SK-N-SH treated with all-trans-retinoic acid at 6 μM for 48 hours (cell line): Measurements from ENCODE around the gene RAX2.
A peak's percentile ranks its signal among the peaks of the same experiment; 100 is the strongest.

Source experiments
- ATAC-seq: fragments of 200-7000 bp; cut with Tn5 transposase; 3 replicates; pipeline ENCODE4 v1.9.1; 2020; ENCODE audit warnings: mild to moderate bottlenecking, moderate library complexity
- ARNTL ChIP-seq: fragments of 450-650 bp; formaldehyde crosslinking; IDR thresholded peaks from 2 replicates; pipeline ENCODE4 v1.5.0; 2020; ENCODE audit warnings: low read depth, mild to moderate bottlenecking, moderate library complexity, borderline replicate concordance
- CREB5 ChIP-seq: fragments of 250-450 bp; sonication (Bioruptor Pico); IDR thresholded peaks from 2 replicates; pipeline ENCODE4 v1.5.1; 2020; ENCODE audit warnings: low read depth, mild to moderate bottlenecking, moderate library complexity
- CSDC2 ChIP-seq: fragments of 250-450 bp; sonication (Bioruptor Pico); IDR thresholded peaks from 2 replicates; pipeline ENCODE4 v1.5.0; 2020; ENCODE audit warnings: mild to moderate bottlenecking, moderate library complexity
- CSRNP3 ChIP-seq: fragments of 250-450 bp; sonication (Bioruptor Pico); IDR thresholded peaks from 2 replicates; pipeline ENCODE4 v1.5.1; 2021; ENCODE audit warnings: mild to moderate bottlenecking, moderate library complexity
- ESRRG ChIP-seq: fragments of 250-450 bp; sonication (Bioruptor Pico); IDR thresholded peaks from 2 replicates; pipeline ENCODE4 v1.6.1; 2021; ENCODE audit warnings: mild to moderate bottlenecking
- GLIS3 ChIP-seq: fragments of 250-450 bp; sonication (Bioruptor Pico); IDR thresholded peaks from 2 replicates; pipeline ENCODE4 v1.5.0; 2020; ENCODE audit warnings: mild to moderate bottlenecking, moderate library complexity
- ISL1 ChIP-seq: fragments of 250-450 bp; sonication (Bioruptor Pico); IDR thresholded peaks from 2 replicates; pipeline ENCODE4 v2.1.2; 2022; ENCODE audit warnings: mild to moderate bottlenecking, moderate library complexity
- PATZ1 ChIP-seq: fragments of 250-450 bp; sonication (Bioruptor Pico); IDR thresholded peaks from 2 replicates; pipeline ENCODE4 v1.8.0; 2020; ENCODE audit warnings: mild to moderate bottlenecking, moderate library complexity, borderline replicate concordance
- POU6F1 ChIP-seq: fragments of 250-450 bp; sonication (Bioruptor Pico); IDR thresholded peaks from 2 replicates; pipeline ENCODE4 v1.8.0; 2021; ENCODE audit warnings: low read depth, mild to moderate bottlenecking, moderate library complexity, borderline replicate concordance
- PPARA ChIP-seq: fragments of 250-450 bp; sonication (Bioruptor Pico); IDR thresholded peaks from 2 replicates; pipeline ENCODE4 v1.5.0; 2020; ENCODE audit warnings: mild to moderate bottlenecking, borderline replicate concordance
- RARB ChIP-seq: fragments of 250-450 bp; sonication (Bioruptor Pico); IDR thresholded peaks from 2 replicates; pipeline ENCODE4 v1.8.0; 2021; ENCODE audit warnings: mild to moderate bottlenecking, moderate library complexity
- SNAI2 ChIP-seq: fragments of 250-450 bp; sonication (Bioruptor Pico); IDR thresholded peaks from 2 replicates; pipeline ENCODE4 v1.5.0; 2020; ENCODE audit warnings: mild to moderate bottlenecking, moderate library complexity
- TCF4 ChIP-seq: fragments of 250-450 bp; sonication (Bioruptor Pico); IDR thresholded peaks from 2 replicates; pipeline ENCODE4 v1.8.0; 2021; ENCODE audit warnings: mild to moderate bottlenecking, moderate library complexity, borderline replicate concordance
- TOX ChIP-seq: fragments of 250-450 bp; sonication (Bioruptor Pico); IDR thresholded peaks from 2 replicates; pipeline ENCODE4 v1.8.0; 2021; ENCODE audit warnings: mild to moderate bottlenecking, moderate library complexity, borderline replicate concordance
- TSHZ2 ChIP-seq: fragments of 250-450 bp; sonication (Bioruptor Pico); IDR thresholded peaks from 2 replicates; pipeline ENCODE4 v1.5.0; 2020; ENCODE audit warnings: mild to moderate bottlenecking, moderate library complexity
- ZC3H10 ChIP-seq: fragments of 250-450 bp; sonication (Bioruptor Pico); IDR thresholded peaks from 2 replicates; pipeline ENCODE4 v1.5.1; 2021; ENCODE audit warnings: mild to moderate bottlenecking, moderate library complexity
- ZFP3 ChIP-seq: fragments of 250-450 bp; sonication (Bioruptor Pico); IDR thresholded peaks from 2 replicates; pipeline ENCODE4 v1.5.0; 2020; ENCODE audit warnings: mild to moderate bottlenecking, moderate library complexity
- ZFP30 ChIP-seq: fragments of 450-650 bp; formaldehyde crosslinking; IDR thresholded peaks from 2 replicates; pipeline ENCODE4 v1.5.0; 2022; ENCODE audit warnings: mild to moderate bottlenecking, moderate library complexity
- ZNF565 ChIP-seq: fragments of 450-650 bp; formaldehyde crosslinking; conservative IDR thresholded peaks from 2 replicates; pipeline ENCODE4 v1.5.0; 2020; ENCODE audit warnings: low read depth, mild to moderate bottlenecking, moderate library complexity
- ZNF70 ChIP-seq: fragments of 450-650 bp; formaldehyde crosslinking; IDR thresholded peaks from 2 replicates; pipeline ENCODE4 v1.5.0; 2020; ENCODE audit warnings: mild to moderate bottlenecking, moderate library complexity
- ZNF8 ChIP-seq: fragments of 450-650 bp; formaldehyde crosslinking; IDR thresholded peaks from 2 replicates; pipeline ENCODE4 v1.5.0; 2020; ENCODE audit warnings: mild to moderate bottlenecking, moderate library complexity

RAX2 gene

GRCh38 chr19:3746371-3747056, 25.5 kb downstream of the RAX2 start (continued):
- TF ChIP-seq POU6F1 (no peak), CREB5 (CRISPR knock-in tag) (no peak), CSDC2 (CRISPR knock-in tag) (no peak), ZC3H10 (CRISPR knock-in tag) (no peak)

- no peak for ATAC-seq
- TF ChIP-seq ZC3H10 (CRISPR knock-in tag) (no peak), ARNTL (CRISPR knock-in tag) (no peak), GLIS3 (CRISPR knock-in tag) (no peak), TOX (no peak), PPARA (no peak)
- TF ChIP-seq, all 23 proteins: peak for 0
Observed at GRCh38 chr19:3745363-3746045, 26.5 kb downstream of the RAX2 start.

GRCh38 chr19:3743486-3743885, 28.5 kb downstream of the RAX2 start:
- ATAC-seq = peak; percentile 77
- TF ChIP-seq TSHZ2 (CRISPR knock-in tag) (no peak), ZNF565 (no peak), ZFP3 (CRISPR knock-in tag) (no peak), GLIS3 (CRISPR knock-in tag) (no peak), POU6F1 (no peak), ZC3H10 (CRISPR knock-in tag) (no peak), CSRNP3 (CRISPR knock-in tag) (no peak), PATZ1 (CRISPR knock-in tag) (no peak), SNAI2 (CRISPR knock-in tag) (no peak), CSDC2 (CRISPR knock-in tag) (no peak), ZNF8 (CRISPR knock-in tag) (no peak), ESRRG (CRISPR knock-in tag) (no peak), ARNTL (CRISPR knock-in tag) (no peak), TCF4 (CRISPR knock-in tag) (no peak), RARB (CRISPR knock-in tag) (no peak), ZNF70 (CRISPR knock-in tag) (no peak), ZFP30 (CRISPR knock-in tag) (no peak), ISL1 (CRISPR knock-in tag) (no peak)
